HL-60 (cell line): ENCODE measurements around the gene CD79B.

Experiments
- DNase-seq, 2 experiments: peaks; one replicate each; pipeline ENCODE4 v3.0.0-alpha.2; 2010 to 2020; ENCODE audit warnings: low read depth in 1 of 2, low spot score in 1 of 2
- H3K27ac ChIP-seq: fragments of 250-450 bp; sonication (Bioruptor Pico); replicated peaks from 2 replicates; pipeline ENCODE4 v1.5.1; 2020; ENCODE audit warnings: mild to moderate bottlenecking, moderate library complexity
- H3K27me3 ChIP-seq: fragments of 250-450 bp; sonication (Bioruptor Pico); 2 replicates; pipeline ENCODE4 v1.5.1; 2021; ENCODE audit warnings: mild to moderate bottlenecking, moderate library complexity; ENCODE audit not compliant: insufficient read depth, poor library complexity, severe bottlenecking
- H3K4me3 ChIP-seq: replicated peaks from 2 replicates; pipeline ENCODE4 v1.5.1; 2011; ENCODE audit warnings: mild to moderate bottlenecking, control low read depth, low read length; ENCODE audit not compliant: insufficient read depth
- GABPA ChIP-seq: IDR thresholded peaks from 2 replicates; pipeline ENCODE4 v1.6.1; 2012; ENCODE audit warnings: low read depth
- POLR2AphosphoS5 ChIP-seq: IDR thresholded peaks from 2 replicates; pipeline ENCODE4 v1.6.1; 2012; ENCODE audit warnings: low read depth
- SPI1 ChIP-seq: IDR thresholded peaks from 2 replicates; pipeline ENCODE4 v1.6.1; 2012; ENCODE audit warnings: low read depth, mild to moderate bottlenecking, borderline replicate concordance
- long read RNA-seq: library from polyadenylated mRNA; unstranded; transcript quantifications from one replicate; pipeline ENCODE4 v2.0.0, GENCODE V29; 2020
- TF ChIP-seq, protein P1 (sequence below): IDR thresholded peaks from one replicate; pipeline ENCODE4 v1.5.1; 2011; ENCODE audit warnings: low read length, control low read depth, inconsistent platforms; ENCODE audit not compliant: insufficient read depth
- TF ChIP-seq, protein P2 (sequence below): IDR thresholded peaks from 2 replicates; pipeline ENCODE4 v1.6.1; 2012; ENCODE audit warnings: low read depth; ENCODE audit not compliant: insufficient replicate concordance

CD79B gene
- long read RNA-seq, result 0 reads

DNA sequence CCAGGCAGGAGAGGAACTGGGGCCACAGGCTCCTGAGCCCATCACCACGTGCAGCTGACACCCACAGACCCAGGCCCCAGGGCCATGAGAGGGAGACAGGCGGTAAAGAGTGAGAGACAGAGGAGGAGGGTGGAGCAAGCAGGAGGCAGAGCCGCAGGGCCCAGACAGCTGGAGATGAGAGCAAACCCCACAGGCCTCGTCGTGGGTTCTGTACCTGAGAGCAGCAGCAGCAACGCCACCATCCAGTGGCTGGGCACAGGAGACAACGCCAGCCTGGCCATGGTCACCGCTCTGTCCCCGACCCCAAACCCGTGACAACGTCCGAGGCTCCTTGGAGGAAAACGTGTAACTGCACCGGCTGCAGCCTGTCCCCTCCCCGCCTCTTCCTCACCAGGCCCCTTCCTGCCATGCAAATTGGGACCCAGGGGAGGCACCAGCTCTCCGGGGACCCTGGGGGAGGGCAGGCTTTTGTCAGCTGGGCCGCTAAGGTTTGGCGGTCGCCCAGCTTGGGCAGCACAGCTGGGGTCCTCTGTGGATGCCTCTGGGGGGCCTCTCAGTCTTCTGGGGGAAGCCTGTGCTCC lies at the start of gene CD79B:
Gene CD79B (minus strand): TSS at position 351 of the 581 bp plus-strand sequence. CDS start 70 bp downstream, at position 281.
- no peaks in the 10 kb centered on the region for H3K27me3 ChIP-seq
- no peak within 1 kb of the TSS for H3K4me3 ChIP-seq
- no peak for TF ChIP-seq POLR2AphosphoS5
- TF ChIP-seq SPI1, result no peak
- TF ChIP-seq, protein P1, sequence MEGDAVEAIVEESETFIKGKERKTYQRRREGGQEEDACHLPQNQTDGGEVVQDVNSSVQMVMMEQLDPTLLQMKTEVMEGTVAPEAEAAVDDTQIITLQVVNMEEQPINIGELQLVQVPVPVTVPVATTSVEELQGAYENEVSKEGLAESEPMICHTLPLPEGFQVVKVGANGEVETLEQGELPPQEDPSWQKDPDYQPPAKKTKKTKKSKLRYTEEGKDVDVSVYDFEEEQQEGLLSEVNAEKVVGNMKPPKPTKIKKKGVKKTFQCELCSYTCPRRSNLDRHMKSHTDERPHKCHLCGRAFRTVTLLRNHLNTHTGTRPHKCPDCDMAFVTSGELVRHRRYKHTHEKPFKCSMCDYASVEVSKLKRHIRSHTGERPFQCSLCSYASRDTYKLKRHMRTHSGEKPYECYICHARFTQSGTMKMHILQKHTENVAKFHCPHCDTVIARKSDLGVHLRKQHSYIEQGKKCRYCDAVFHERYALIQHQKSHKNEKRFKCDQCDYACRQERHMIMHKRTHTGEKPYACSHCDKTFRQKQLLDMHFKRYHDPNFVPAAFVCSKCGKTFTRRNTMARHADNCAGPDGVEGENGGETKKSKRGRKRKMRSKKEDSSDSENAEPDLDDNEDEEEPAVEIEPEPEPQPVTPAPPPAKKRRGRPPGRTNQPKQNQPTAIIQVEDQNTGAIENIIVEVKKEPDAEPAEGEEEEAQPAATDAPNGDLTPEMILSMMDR, result no peak
- no peak for TF ChIP-seq GABPA
- TF ChIP-seq, protein P2, sequence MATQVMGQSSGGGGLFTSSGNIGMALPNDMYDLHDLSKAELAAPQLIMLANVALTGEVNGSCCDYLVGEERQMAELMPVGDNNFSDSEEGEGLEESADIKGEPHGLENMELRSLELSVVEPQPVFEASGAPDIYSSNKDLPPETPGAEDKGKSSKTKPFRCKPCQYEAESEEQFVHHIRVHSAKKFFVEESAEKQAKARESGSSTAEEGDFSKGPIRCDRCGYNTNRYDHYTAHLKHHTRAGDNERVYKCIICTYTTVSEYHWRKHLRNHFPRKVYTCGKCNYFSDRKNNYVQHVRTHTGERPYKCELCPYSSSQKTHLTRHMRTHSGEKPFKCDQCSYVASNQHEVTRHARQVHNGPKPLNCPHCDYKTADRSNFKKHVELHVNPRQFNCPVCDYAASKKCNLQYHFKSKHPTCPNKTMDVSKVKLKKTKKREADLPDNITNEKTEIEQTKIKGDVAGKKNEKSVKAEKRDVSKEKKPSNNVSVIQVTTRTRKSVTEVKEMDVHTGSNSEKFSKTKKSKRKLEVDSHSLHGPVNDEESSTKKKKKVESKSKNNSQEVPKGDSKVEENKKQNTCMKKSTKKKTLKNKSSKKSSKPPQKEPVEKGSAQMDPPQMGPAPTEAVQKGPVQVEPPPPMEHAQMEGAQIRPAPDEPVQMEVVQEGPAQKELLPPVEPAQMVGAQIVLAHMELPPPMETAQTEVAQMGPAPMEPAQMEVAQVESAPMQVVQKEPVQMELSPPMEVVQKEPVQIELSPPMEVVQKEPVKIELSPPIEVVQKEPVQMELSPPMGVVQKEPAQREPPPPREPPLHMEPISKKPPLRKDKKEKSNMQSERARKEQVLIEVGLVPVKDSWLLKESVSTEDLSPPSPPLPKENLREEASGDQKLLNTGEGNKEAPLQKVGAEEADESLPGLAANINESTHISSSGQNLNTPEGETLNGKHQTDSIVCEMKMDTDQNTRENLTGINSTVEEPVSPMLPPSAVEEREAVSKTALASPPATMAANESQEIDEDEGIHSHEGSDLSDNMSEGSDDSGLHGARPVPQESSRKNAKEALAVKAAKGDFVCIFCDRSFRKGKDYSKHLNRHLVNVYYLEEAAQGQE, result no peak
- DNase-seq, result no peak
- no peak within 1 kb of the TSS for H3K27ac ChIP-seq

DNA sequence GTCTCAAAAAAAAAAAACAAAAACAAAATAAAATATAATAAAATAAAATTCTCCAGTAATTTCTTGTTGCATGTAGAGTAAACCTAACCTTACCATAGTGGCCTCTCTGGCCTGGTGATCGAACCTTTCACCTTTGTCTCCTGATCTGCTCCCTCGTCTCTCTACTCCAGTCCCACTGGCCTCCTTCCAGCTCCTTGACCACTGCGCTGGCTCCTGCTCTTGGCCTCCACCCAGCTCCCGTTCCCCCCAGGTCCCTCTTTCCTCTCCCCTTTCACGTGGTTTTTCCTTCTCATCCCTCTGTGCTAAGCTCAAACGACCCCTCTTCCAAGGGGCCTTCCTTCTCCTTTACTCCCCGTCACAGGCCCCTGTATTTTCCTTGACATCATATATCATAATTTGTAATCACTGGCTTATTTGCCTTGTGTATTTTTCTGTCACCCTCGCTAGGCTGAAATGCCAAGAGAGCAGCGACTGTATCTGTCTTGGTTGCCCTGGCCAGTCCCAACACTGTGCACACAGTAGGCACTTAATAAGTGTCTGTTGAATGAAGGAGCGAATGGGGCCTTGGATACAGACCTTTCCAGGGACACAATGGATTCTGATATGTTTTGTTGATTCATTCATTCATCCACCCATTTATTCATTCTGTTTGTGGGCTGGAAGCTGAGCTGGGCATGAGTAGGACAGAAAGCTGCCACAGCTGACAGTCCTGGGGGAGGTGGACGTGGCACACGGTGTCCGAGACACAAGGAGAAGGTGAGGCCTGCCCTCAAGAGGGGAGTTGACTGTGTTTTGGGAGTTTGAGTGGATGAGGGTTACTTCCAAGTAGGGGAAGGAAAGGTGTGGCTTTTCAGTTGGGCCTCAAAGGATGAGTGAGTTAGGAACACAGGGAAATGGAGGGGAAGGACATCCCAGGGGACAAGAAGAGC lies 46.4 kb upstream of the CD79B start:
- Histone ChIP-seq H3K4me3 (no peak overlapping the region), H3K27ac (no peak overlapping the region), H3K27me3 (no peaks in the 10 kb centered on the region)
- no peak for DNase-seq
- TF ChIP-seq, protein P2, result no peak
- TF ChIP-seq, protein P1, result no peak
- TF ChIP-seq GABPA (no peak), POLR2AphosphoS5 (no peak), SPI1 (no peak)

DNA sequence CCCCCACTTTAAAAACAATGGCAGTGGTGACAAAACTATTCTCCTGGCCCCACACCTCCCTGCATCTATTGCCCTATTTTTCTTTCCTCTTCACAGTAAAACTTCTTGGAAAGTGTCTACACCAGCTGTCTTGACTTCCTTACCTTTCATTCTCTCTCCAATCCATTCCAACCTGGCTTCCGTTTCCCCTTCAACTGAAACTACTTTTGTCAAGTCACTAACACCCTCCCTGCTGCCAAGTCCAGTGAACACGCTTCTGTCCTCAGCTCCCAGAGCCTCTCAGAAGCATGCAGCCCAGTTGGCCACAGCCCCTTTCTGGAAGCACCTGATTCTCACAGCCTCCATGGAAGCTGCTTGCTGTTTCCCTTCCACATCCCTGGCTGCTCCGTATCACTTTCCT lies 44.6 kb upstream of the CD79B start:
- H3K27ac ChIP-seq, result no peak overlapping the region
- TF ChIP-seq, protein P1, result no peak
- TF ChIP-seq SPI1 (no peak), GABPA (no peak), POLR2AphosphoS5 (no peak)
- TF ChIP-seq, protein P2, result no peak
- no peak overlapping the region for H3K4me3 ChIP-seq
- no peak for DNase-seq
- no peaks in the 10 kb centered on the region for H3K27me3 ChIP-seq
